ENCODE measurements around the gene MYOF.

- TF ChIP-seq GATA2 (IDR thresholded peaks at IDR 0.05; ENCODE audit: low read depth, low read length): no peak
- TF ChIP-seq GATA3 (IDR thresholded peaks at IDR 0.05; ENCODE audit: low read depth, low read length): no peak
Measured at GRCh38 chr10:93300288-93300917, 181.7 kb downstream of the MYOF start.
